OCI-LY1 (cell line): ENCODE results near the gene TCL1A.
"Not testable (repeated sequence)": the region's sequence is repeated elsewhere in the genome, so short reads cannot be mapped to it uniquely, and the experiment has no call there.

Experiments
- H2AFZ ChIP-seq: fragments of 200-600 bp; sonication (generic), shearing (Covaris generic); 2 replicates; pipeline ENCODE4 v1.6.0; 2014; ENCODE audit warnings: antibody characterized with exemption, mild to moderate bottlenecking, low read length
- H3F3A ChIP-seq: fragments of 200-600 bp; sonication (generic), shearing (Covaris generic); 2 replicates; pipeline ENCODE4 v1.6.0; 2014; ENCODE audit warnings: mild to moderate bottlenecking, antibody characterized with exemption, low read length, moderate library complexity; ENCODE audit not compliant: insufficient read depth
- H3K27ac ChIP-seq: fragments of 200-600 bp; sonication (generic); 2 replicates; pipeline ENCODE4 v1.5.1; 2014; ENCODE audit warnings: low read length, mixed run types, mild to moderate bottlenecking, low read depth; ENCODE audit not compliant: poor library complexity, severe bottlenecking
- H3K27me3 ChIP-seq: fragments of 200-600 bp; sonication (generic); 2 replicates; pipeline ENCODE4 v1.6.0; 2014; ENCODE audit warnings: antibody characterized with exemption, mild to moderate bottlenecking, low read length, moderate library complexity; ENCODE audit not compliant: insufficient read depth
- H3K36me3 ChIP-seq: fragments of 200-600 bp; sonication (generic); 2 replicates; pipeline ENCODE4 v1.6.1; 2014; ENCODE audit warnings: mild to moderate bottlenecking, antibody characterized with exemption, low read length, moderate library complexity, mixed read lengths; ENCODE audit not compliant: insufficient read depth
- H3K4me1 ChIP-seq: fragments of 200-600 bp; sonication (generic); 2 replicates; pipeline ENCODE4 v1.5.1; 2014; ENCODE audit warnings: mild to moderate bottlenecking, low read length, moderate library complexity; ENCODE audit not compliant: insufficient read depth, severe bottlenecking
- H3K4me2 ChIP-seq: fragments of 200-600 bp; sonication (generic), shearing (Covaris generic); 2 replicates; pipeline ENCODE4 v1.6.1; 2014; ENCODE audit warnings: low read length
- H3K4me3 ChIP-seq: fragments of 200-600 bp; sonication (generic); 2 replicates; pipeline ENCODE4 v1.5.1; 2014; ENCODE audit warnings: low read length, low read depth, mild to moderate bottlenecking, mixed read lengths; ENCODE audit not compliant: poor library complexity, severe bottlenecking
- H3K79me2 ChIP-seq: fragments of 200-600 bp; shearing (Covaris generic); 2 replicates; pipeline ENCODE4 v1.6.1; 2016; ENCODE audit warnings: mixed run types, low read length, mixed read lengths; ENCODE audit not compliant: insufficient read depth
- H3K9ac ChIP-seq: fragments of 200-600 bp; sonication (generic), shearing (Covaris generic); 2 replicates; pipeline ENCODE4 v1.6.1; 2014; ENCODE audit warnings: mild to moderate bottlenecking, low read length, mixed read lengths
- H3K9me2 ChIP-seq: fragments of 200-600 bp; sonication (generic), shearing (Covaris generic); 2 replicates; pipeline ENCODE4 v1.6.1; 2014; ENCODE audit warnings: low read depth, mild to moderate bottlenecking, low read length, mixed read lengths
- H3K9me3 ChIP-seq: fragments of 200-600 bp; shearing (Covaris generic); 2 replicates; pipeline ENCODE4 v1.6.1; 2014; ENCODE audit warnings: low read length, mixed read lengths
- H4K20me1 ChIP-seq: fragments of 200-600 bp; sonication (generic), shearing (Covaris generic); 2 replicates; pipeline ENCODE4 v1.6.0; 2016; ENCODE audit warnings: mild to moderate bottlenecking, low read length; ENCODE audit not compliant: insufficient read depth
- EZH2 ChIP-seq: fragments of 200-600 bp; sonication (generic), shearing (Covaris generic); IDR thresholded peaks from 2 replicates; pipeline ENCODE4 v1.8.0; 2017; ENCODE audit warnings: borderline replicate concordance, mixed run types, mild to moderate bottlenecking, antibody characterized with exemption, low read length, moderate library complexity, mixed read lengths
- TF ChIP-seq, protein P1 (sequence below): fragments of 200-600 bp; sonication (generic), shearing (Covaris generic); IDR thresholded peaks from 2 replicates; pipeline ENCODE4 v1.5.1; 2017; ENCODE audit warnings: mild to moderate bottlenecking, antibody characterized with exemption, low read length, moderate library complexity, mixed read lengths

TCL1A gene, protein sequence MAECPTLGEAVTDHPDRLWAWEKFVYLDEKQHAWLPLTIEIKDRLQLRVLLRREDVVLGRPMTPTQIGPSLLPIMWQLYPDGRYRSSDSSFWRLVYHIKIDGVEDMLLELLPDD

DNA sequence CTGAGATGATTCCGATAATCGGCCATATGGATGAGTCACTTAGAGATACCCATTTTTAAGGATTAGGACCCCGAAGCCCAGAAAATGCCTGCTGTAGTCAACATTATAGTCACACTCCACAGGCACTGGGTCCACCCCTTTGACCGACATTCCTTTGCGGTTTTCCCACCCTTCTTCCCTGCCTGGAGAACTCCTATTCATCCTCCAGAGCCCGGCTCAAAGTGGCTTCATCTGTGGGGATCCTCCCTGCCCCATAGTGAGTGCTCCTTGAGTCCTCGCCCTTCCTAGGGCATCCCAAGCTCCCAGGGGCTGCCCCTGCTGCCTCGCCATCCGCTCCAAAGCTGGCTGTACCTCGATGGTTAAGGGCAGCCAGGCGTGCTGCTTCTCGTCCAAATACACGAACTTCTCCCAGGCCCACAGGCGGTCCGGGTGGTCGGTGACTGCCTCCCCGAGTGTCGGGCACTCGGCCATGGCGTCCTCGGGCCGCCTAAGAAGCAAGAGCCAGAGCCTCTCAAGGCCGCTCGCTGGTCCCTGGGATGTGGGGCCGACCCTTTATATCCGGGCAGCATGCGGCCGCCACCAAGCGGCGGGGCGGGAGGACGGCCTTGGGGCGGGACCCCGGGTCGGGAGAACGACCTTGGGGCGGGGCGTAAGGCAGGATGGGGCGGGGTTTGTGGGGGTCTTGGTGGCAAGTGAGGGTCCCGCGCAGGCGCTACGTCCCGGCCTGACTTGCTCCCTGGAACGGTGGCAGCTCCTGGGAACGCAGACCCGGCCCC is at the start of gene TCL1A:
Gene TCL1A, minus strand, starts transcription at position 530 of the 776 bp plus-strand sequence. Its CDS starts 59 bp downstream, at position 471.
- Histone ChIP-seq H3K27ac (peak within 1 kb of the TSS; percentile 92), H4K20me1 (no peaks in the 10 kb centered on the region), H3K4me2 (peak within 1 kb of the TSS; percentile 96), H3K27me3 (no peaks in the 10 kb centered on the region), H3K36me3 (peaks cover 47% of the 10 kb centered on the region), H3K9me3 (no peaks in the 10 kb centered on the region), H3K9me2 (no peaks in the 10 kb centered on the region), H3K9ac (peak within 1 kb of the TSS; percentile 98), H3K79me2 (peaks cover 16% of the 10 kb centered on the region), H3F3A (0 out of 2 replicates have a peak, but pooled peaks cover under 1% of the 10 kb centered on the region), H3K4me1 (peaks cover 50% of the 10 kb centered on the region), H2AFZ (no peak within 1 kb of the TSS), H3K4me3 (peak within 1 kb of the TSS; percentile 91)
- TF ChIP-seq, protein P1, sequence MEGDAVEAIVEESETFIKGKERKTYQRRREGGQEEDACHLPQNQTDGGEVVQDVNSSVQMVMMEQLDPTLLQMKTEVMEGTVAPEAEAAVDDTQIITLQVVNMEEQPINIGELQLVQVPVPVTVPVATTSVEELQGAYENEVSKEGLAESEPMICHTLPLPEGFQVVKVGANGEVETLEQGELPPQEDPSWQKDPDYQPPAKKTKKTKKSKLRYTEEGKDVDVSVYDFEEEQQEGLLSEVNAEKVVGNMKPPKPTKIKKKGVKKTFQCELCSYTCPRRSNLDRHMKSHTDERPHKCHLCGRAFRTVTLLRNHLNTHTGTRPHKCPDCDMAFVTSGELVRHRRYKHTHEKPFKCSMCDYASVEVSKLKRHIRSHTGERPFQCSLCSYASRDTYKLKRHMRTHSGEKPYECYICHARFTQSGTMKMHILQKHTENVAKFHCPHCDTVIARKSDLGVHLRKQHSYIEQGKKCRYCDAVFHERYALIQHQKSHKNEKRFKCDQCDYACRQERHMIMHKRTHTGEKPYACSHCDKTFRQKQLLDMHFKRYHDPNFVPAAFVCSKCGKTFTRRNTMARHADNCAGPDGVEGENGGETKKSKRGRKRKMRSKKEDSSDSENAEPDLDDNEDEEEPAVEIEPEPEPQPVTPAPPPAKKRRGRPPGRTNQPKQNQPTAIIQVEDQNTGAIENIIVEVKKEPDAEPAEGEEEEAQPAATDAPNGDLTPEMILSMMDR: peak; percentile 56
- TF ChIP-seq EZH2: no peak

DNA sequence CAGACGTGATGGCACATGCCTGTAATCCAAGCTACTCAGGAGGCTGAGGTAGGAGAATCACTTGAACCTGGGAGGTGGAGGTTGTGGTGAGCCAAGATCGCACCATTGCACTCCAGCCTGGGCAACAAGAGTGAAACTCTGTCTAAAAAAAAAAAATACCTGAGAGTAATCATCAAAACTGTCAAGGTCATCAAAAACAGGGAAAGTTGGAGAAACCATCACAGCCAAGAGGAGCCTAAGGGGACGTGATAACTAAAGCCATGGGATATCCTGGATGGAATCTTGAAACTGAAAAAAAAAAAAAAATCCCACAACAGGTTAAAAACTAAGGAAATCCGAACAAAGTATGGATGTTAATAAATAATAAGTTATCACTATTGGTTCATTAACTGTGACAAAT is 49.1 kb upstream of the TCL1A start:
- H3K4me3 ChIP-seq, H4K20me1 ChIP-seq, H3K27ac ChIP-seq, H3K79me2 ChIP-seq, H3K9me2 ChIP-seq, H3K9ac ChIP-seq, H3K27me3 ChIP-seq, H3K4me2 ChIP-seq, H3K36me3 ChIP-seq, H3K9me3 ChIP-seq, H3F3A ChIP-seq, H2AFZ ChIP-seq, H3K4me1 ChIP-seq: not testable (repeated sequence)

DNA sequence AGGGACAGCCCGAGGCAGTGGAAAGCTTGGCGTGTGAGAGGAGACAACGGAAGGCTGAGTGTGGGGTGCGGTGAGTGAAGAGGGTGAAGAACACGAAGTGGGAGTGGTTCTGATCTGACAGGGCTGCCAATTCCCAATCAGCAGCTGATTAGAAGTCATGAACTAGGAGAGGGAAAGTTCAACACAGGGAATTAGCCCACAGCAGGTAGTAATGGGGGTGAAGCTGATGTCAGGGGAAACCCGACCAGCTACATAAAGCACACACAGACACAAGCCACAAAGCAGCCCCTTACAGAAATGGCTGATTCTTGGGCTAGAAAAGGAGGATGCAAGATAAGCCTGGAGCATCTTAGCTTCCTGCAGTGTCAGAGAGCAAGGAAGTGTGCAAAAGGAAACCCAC is 47.5 kb upstream of the TCL1A start:
- Histone ChIP-seq H3K9ac (no peak overlapping the region), H3K36me3 (no peaks in the 10 kb centered on the region), H3F3A (no peaks in the 10 kb centered on the region), H3K4me1 (no peaks in the 10 kb centered on the region), H3K79me2 (no peaks in the 10 kb centered on the region), H3K4me3 (no peak overlapping the region), H3K27ac (no peak overlapping the region), H3K9me2 (no peaks in the 10 kb centered on the region), H4K20me1 (no peaks in the 10 kb centered on the region), H2AFZ (no peak overlapping the region), H3K27me3 (0 out of 2 replicates have a peak, but pooled peaks cover 5% of the 10 kb centered on the region), H3K4me2 (no peak overlapping the region), H3K9me3 (no peaks in the 10 kb centered on the region)
- TF ChIP-seq, protein P1: no peak
- TF ChIP-seq EZH2: no peak
